LNCAP (cell line): ENCODE measurements around the gene PLEKHB1.
A peak's percentile ranks its signal among the peaks of the same experiment; 100 is the strongest.

Experiments used
- CTCF ChIP-seq: fragments of 450-650 bp; IDR thresholded peaks from 2 replicates; pipeline ENCODE4 v1.5.1; 2017; ENCODE audit warnings: mild to moderate bottlenecking

PLEKHB1 gene

GRCh38 chr11:73622926-73623593 is 23.3 kb upstream of the PLEKHB1 start:
- TF ChIP-seq CTCF: no peak

- TF ChIP-seq CTCF: no peak
These were observed 22.7 kb upstream of the PLEKHB1 start for GRCh38 chr11:73623686-73624085.

- peak; percentile 96 for TF ChIP-seq CTCF
These were observed 20.6 kb upstream of the PLEKHB1 start for GRCh38 chr11:73625696-73626318.

GRCh38 chr11:73629907-73630306 is 16.5 kb upstream of the PLEKHB1 start:
- no peak for TF ChIP-seq CTCF

GRCh38 chr11:73632996-73633395 is 13.4 kb upstream of the PLEKHB1 start:
- no peak for TF ChIP-seq CTCF

GRCh38 chr11:73633999-73634398 is 12.4 kb upstream of the PLEKHB1 start:
- no peak for TF ChIP-seq CTCF

GRCh38 chr11:73635721-73636120 is 10.7 kb upstream of the PLEKHB1 start:
- TF ChIP-seq CTCF: no peak
